Left lung (tissue), 10 donors: ENCODE results near the gene LAMA2. TPM values are rescaled to one million over a fixed set of nuclear protein-coding genes. Genes with fewer than 3 reads are reported as not detected.
A peak's percentile ranks its signal among the peaks of the same experiment; 100 is the strongest.

Experiments
- ATAC-seq: fragments of 200-7000 bp; cut with Tn5 transposase; one replicate; pipeline ENCODE4 v1.9.1; 2020; ENCODE audit warnings: moderate library complexity
- DNase-seq, 4 donors: peaks; one replicate each; pipeline ENCODE4 v3.0.0-alpha.2; 2013 to 2020
- H3K27ac ChIP-seq, 2 donors: fragments of 200-600 bp; sonication (generic) in 1 of 2; one replicate each; pipeline versions ENCODE4 v1.5.0 to v1.8.0; 2020 to 2021
- H3K27me3 ChIP-seq, 2 donors: fragments of 200-600 bp; sonication (generic) in 1 of 2; one replicate each; pipeline versions ENCODE4 v1.5.0 to v1.8.0; 2020 to 2021
- H3K36me3 ChIP-seq, 2 donors: fragments of 200-600 bp; sonication (generic) in 1 of 2; one replicate each; pipeline versions ENCODE4 v1.5.0 to v1.8.0; 2020 to 2021
- H3K4me1 ChIP-seq, 2 donors: fragments of 200-600 bp; one replicate each; pipeline ENCODE4 v1.8.0; 2021
- H3K4me3 ChIP-seq, 2 donors: fragments of 200-600 bp; sonication (generic) in 1 of 2; one replicate each; pipeline versions ENCODE4 v1.5.0 to v1.8.0; 2020 to 2021; ENCODE audit warnings: mild to moderate bottlenecking in 1 of 2
- H3K9me3 ChIP-seq, 2 donors: fragments of 200-600 bp; sonication (generic) in 1 of 2; one replicate each; pipeline versions ENCODE4 v1.5.0 to v1.8.0; 2020 to 2021
- CTCF ChIP-seq, 2 donors: fragments of 200-600 bp; sonication (generic) in 1 of 2; IDR thresholded peaks; one replicate each; pipeline versions ENCODE4 v1.5.0 to v1.8.0; 2021; ENCODE audit warnings: antibody characterized with exemption in 2 of 2
- intact Hi-C, 2 donors: fragments of 100-400 bp; cut with DNase I; formaldehyde crosslinking; loops; one replicate each; pipeline versions ENCODE4 v1.11.2 to v1.14.2; 2022
- polyA plus RNA-seq, 6 donors: library from polyadenylated mRNA; unstranded; fragments of 120-200 nt; gene quantifications; one replicate each; pipeline ENCODE4 v1.2.1, GENCODE V29; 2013; ENCODE audit not compliant: insufficient read length in 6 of 6
- total RNA-seq, 2 donors: library from RNA; stranded (reverse); fragmentation: NEBNext Ultra II Directional; extraction: Animal tissue kit (Norgen Biotek cat#: 25700); gene quantifications; one replicate each; pipeline ENCODE4 v1.2.1, GENCODE V29; 2021
- donor health status: DM: no; HTN: yes; CAD: no.
- donor health status: DM: no; HTN: no; CAD: no.

Gene LAMA2
- total and polyA plus RNA-seq, 8 donors: 32.7 to 91.7 (median 64.7) TPM

- Histone ChIP-seq H3K4me3 (no peak overlapping the region), H3K27ac (no peak overlapping the region), H3K27me3 (no peaks in the 10 kb centered on the region), H3K4me1 (no peaks in the 10 kb centered on the region), H3K36me3 (no peaks in the 10 kb centered on the region), H3K9me3 (no peaks in the 10 kb centered on the region)
- DNase-seq (no peak), ATAC-seq (no peak)
- TF ChIP-seq CTCF (IDR thresholded peaks at IDR 0.05): no peak
- intact Hi-C loops: no loop called here
Measured at GRCh38 chr6:129248946-129249345, 366.0 kb downstream of the LAMA2 start.

GRCh38 chr6:129251669-129252376 lies 368.9 kb downstream of the LAMA2 start:
- Histone ChIP-seq H3K27ac (no peak overlapping the region), H3K4me3 (no peak overlapping the region), H3K4me1 (no peaks in the 10 kb centered on the region), H3K9me3 (no peaks in the 10 kb centered on the region), H3K36me3 (no peaks in the 10 kb centered on the region), H3K27me3 (no peaks in the 10 kb centered on the region)
- ATAC-seq: peak; percentile 79
- peak in 2 of 4 donors; percentile 42 to 66 for DNase-seq
- intact Hi-C loops: no loop called here
- TF ChIP-seq CTCF (IDR thresholded peaks at IDR 0.05): peak; percentile 55 to 73

- intact Hi-C loops: no loop called here
- Histone ChIP-seq H3K4me3 (no peak overlapping the region), H3K9me3 (no peaks in the 10 kb centered on the region), H3K27me3 (no peaks in the 10 kb centered on the region), H3K27ac (no peak overlapping the region), H3K4me1 (no peaks in the 10 kb centered on the region), H3K36me3 (no peaks in the 10 kb centered on the region)
- no peak for TF ChIP-seq CTCF (IDR thresholded peaks at IDR 0.05)
- ATAC-seq (no peak), DNase-seq (no peak)
Measured at GRCh38 chr6:129252377-129253071, 369.6 kb downstream of the LAMA2 start.

- H3K27ac ChIP-seq: no peak overlapping the region
- H3K27me3 ChIP-seq: no peaks in the 10 kb centered on the region
- no peak overlapping the region for H3K4me3 ChIP-seq
- intact Hi-C loops: no loop called here
- no peaks in the 10 kb centered on the region for H3K4me1 ChIP-seq
- H3K36me3 ChIP-seq: no peaks in the 10 kb centered on the region
- ATAC-seq (no peak), DNase-seq (no peak)
- no peaks in the 10 kb centered on the region for H3K9me3 ChIP-seq
- no peak for TF ChIP-seq CTCF (IDR thresholded peaks at IDR 0.05)
Measured at GRCh38 chr6:129253242-129253641, 370.3 kb downstream of the LAMA2 start.

GRCh38 chr6:129253727-129254126 lies 370.8 kb downstream of the LAMA2 start:
- H3K36me3 ChIP-seq: no peaks in the 10 kb centered on the region
- no peak for TF ChIP-seq CTCF (IDR thresholded peaks at IDR 0.05)
- ATAC-seq (no peak), DNase-seq (no peak)
- H3K4me1 ChIP-seq: no peaks in the 10 kb centered on the region
- H3K27ac ChIP-seq: no peak overlapping the region
- no peak overlapping the region for H3K4me3 ChIP-seq
- intact Hi-C loops: no loop called here
- no peaks in the 10 kb centered on the region for H3K27me3 ChIP-seq
- no peaks in the 10 kb centered on the region for H3K9me3 ChIP-seq
